Liver (tissue), 3 donors: ENCODE results near the gene PLCB1.

ENCODE experiments used
- TAF1 ChIP-seq: conservative IDR thresholded peaks from 2 replicates; pipeline ENCODE4 v1.6.1; 2016; ENCODE audit warnings: antibody characterized with exemption, mild to moderate bottlenecking
- TF ChIP-seq, protein P1 (sequence below): fragments of 150-350 bp; IDR thresholded peaks from 2 replicates; pipeline ENCODE4 v1.5.1; 2017; ENCODE audit warnings: improper control_type of control experiment, low read depth, low read length; ENCODE audit not compliant: missing input control
- TF ChIP-seq, protein P2 (sequence below): IDR thresholded peaks from 2 replicates; pipeline ENCODE4 v1.6.1; 2016; ENCODE audit warnings: antibody characterized with exemption, mild to moderate bottlenecking
- donor health status: healthy.
- donor health status: healthy.

- TF ChIP-seq, protein P1, sequence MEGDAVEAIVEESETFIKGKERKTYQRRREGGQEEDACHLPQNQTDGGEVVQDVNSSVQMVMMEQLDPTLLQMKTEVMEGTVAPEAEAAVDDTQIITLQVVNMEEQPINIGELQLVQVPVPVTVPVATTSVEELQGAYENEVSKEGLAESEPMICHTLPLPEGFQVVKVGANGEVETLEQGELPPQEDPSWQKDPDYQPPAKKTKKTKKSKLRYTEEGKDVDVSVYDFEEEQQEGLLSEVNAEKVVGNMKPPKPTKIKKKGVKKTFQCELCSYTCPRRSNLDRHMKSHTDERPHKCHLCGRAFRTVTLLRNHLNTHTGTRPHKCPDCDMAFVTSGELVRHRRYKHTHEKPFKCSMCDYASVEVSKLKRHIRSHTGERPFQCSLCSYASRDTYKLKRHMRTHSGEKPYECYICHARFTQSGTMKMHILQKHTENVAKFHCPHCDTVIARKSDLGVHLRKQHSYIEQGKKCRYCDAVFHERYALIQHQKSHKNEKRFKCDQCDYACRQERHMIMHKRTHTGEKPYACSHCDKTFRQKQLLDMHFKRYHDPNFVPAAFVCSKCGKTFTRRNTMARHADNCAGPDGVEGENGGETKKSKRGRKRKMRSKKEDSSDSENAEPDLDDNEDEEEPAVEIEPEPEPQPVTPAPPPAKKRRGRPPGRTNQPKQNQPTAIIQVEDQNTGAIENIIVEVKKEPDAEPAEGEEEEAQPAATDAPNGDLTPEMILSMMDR: no peak
- TF ChIP-seq, protein P2, sequence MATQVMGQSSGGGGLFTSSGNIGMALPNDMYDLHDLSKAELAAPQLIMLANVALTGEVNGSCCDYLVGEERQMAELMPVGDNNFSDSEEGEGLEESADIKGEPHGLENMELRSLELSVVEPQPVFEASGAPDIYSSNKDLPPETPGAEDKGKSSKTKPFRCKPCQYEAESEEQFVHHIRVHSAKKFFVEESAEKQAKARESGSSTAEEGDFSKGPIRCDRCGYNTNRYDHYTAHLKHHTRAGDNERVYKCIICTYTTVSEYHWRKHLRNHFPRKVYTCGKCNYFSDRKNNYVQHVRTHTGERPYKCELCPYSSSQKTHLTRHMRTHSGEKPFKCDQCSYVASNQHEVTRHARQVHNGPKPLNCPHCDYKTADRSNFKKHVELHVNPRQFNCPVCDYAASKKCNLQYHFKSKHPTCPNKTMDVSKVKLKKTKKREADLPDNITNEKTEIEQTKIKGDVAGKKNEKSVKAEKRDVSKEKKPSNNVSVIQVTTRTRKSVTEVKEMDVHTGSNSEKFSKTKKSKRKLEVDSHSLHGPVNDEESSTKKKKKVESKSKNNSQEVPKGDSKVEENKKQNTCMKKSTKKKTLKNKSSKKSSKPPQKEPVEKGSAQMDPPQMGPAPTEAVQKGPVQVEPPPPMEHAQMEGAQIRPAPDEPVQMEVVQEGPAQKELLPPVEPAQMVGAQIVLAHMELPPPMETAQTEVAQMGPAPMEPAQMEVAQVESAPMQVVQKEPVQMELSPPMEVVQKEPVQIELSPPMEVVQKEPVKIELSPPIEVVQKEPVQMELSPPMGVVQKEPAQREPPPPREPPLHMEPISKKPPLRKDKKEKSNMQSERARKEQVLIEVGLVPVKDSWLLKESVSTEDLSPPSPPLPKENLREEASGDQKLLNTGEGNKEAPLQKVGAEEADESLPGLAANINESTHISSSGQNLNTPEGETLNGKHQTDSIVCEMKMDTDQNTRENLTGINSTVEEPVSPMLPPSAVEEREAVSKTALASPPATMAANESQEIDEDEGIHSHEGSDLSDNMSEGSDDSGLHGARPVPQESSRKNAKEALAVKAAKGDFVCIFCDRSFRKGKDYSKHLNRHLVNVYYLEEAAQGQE: no peak
- TF ChIP-seq TAF1: no peak
These were observed 503.8 kb downstream of the PLCB1 start for GRCh38 chr20:8635837-8636236.
